Hepatocyte (in vitro differentiated cells): ENCODE data around the gene RANGAP1. TPM values are rescaled to one million over a fixed set of nuclear protein-coding genes. Genes with fewer than 3 reads are reported as not detected.

Experiments
- DNase-seq: peaks from one replicate; pipeline ENCODE4 v3.0.0-alpha.2; 2016; ENCODE audit warnings: low spot score
- H2AFZ ChIP-seq: fragments of 200-600 bp; sonication (generic); 2 replicates; pipeline ENCODE4 v1.6.0; 2016; ENCODE audit warnings: antibody characterized with exemption, mild to moderate bottlenecking
- H3K27ac ChIP-seq: fragments of 200-600 bp; sonication (generic); 2 replicates; pipeline ENCODE4 v1.5.1; 2016; ENCODE audit warnings: mild to moderate bottlenecking
- H3K27me3 ChIP-seq: fragments of 200-600 bp; sonication (generic); 2 replicates; pipeline ENCODE4 v1.6.1; 2016
- H3K36me3 ChIP-seq: fragments of 200-600 bp; sonication (generic); replicated peaks from 2 replicates; pipeline ENCODE4 v1.5.1; 2016; ENCODE audit warnings: low read depth; ENCODE audit not compliant: insufficient read depth
- H3K4me1 ChIP-seq: fragments of 200-600 bp; sonication (generic); 2 replicates; pipeline ENCODE4 v1.5.1; 2016; ENCODE audit warnings: mild to moderate bottlenecking, moderate library complexity; ENCODE audit not compliant: insufficient read depth
- H3K4me2 ChIP-seq: fragments of 200-600 bp; sonication (generic); 2 replicates; pipeline ENCODE4 v1.6.0; 2016
- H3K4me3 ChIP-seq: fragments of 200-600 bp; sonication (generic); 2 replicates; pipeline ENCODE4 v1.5.1; 2016; ENCODE audit warnings: mild to moderate bottlenecking
- H3K79me2 ChIP-seq: fragments of 200-600 bp; sonication (generic); 2 replicates; pipeline ENCODE4 v1.6.0; 2017; ENCODE audit warnings: mild to moderate bottlenecking
- H3K9me2 ChIP-seq: fragments of 200-600 bp; sonication (generic); replicated peaks from 2 replicates; pipeline ENCODE4 v1.6.0; 2017; ENCODE audit warnings: mild to moderate bottlenecking; ENCODE audit not compliant: insufficient read depth
- H3K9me3 ChIP-seq: fragments of 200-600 bp; sonication (generic); 2 replicates; pipeline ENCODE4 v1.5.1; 2016; ENCODE audit warnings: low read depth, mild to moderate bottlenecking
- H4K20me1 ChIP-seq: fragments of 200-600 bp; sonication (generic); 2 replicates; pipeline ENCODE4 v1.6.0; 2016; ENCODE audit warnings: mild to moderate bottlenecking; ENCODE audit not compliant: insufficient read depth, poor library complexity, severe bottlenecking
- CTCF ChIP-seq: fragments of 200-600 bp; sonication (generic); IDR thresholded peaks from 2 replicates; pipeline ENCODE4 v1.5.1; 2016; ENCODE audit warnings: antibody characterized with exemption, mild to moderate bottlenecking; ENCODE audit not compliant: poor library complexity
- EZH2 ChIP-seq: fragments of 200-600 bp; sonication (generic); IDR thresholded peaks from 2 replicates; pipeline ENCODE4 v1.6.1; 2016; ENCODE audit warnings: antibody characterized with exemption, mild to moderate bottlenecking, borderline replicate concordance
- EZH2phosphoT487 ChIP-seq: fragments of 200-600 bp; sonication (generic); IDR thresholded peaks from one replicate; pipeline ENCODE4 v1.6.1; 2018; ENCODE audit warnings: antibody characterized with exemption, mild to moderate bottlenecking, low read depth, moderate library complexity; ENCODE audit not compliant: unreplicated experiment, severe bottlenecking
- WGBS: methylation state at CpG from one replicate; pipeline ENCODE4 v1.1.6; 2016; ENCODE audit warnings: low lambda C conversion rate; ENCODE audit errors: missing lambda C conversion rate; 5-methylcytosine and 5-hydroxymethylcytosine counted together
- polyA plus RNA-seq: library from polyadenylated mRNA; unstranded; fragments of >200 nt; fragmentation: Nextera tagmentation; extraction: Ambion mirVana; gene quantifications from 2 replicates; pipeline ENCODE4 v1.2.1, GENCODE V29; 2016
- total RNA-seq: library from RNA; depleted of rRNA; stranded (reverse); fragments of >200 nt; gene quantifications from 2 replicates; pipeline ENCODE4 v1.2.3, GENCODE V29; 2014

The RANGAP1 gene
- total and polyA plus RNA-seq, 2 experiments from 2014 or later, result 35.2 to 38.1 TPM

DNA sequence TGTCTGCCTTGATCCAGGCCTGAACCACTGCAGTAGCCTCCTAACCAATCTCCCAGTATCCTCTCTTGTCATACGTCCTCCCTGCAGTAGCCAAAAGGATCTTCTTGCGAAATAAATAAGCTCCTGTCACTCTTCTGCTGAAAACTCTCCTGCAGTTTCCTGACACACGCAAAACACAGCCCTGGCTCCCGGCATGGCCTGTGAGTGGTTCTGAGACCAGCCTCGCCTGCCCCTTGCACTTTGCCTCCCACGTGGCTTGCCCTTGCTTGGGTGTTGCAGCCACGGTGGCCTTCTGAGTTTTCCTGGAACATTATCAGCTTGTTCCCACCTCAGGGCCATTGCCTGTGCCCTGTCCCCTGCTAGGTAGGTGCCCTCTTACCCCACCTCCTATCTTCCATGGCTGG, 22.6 kb upstream of the RANGAP1 start:
- peaks cover 98% of the 10 kb centered on the region for H3K79me2 ChIP-seq
- DNase-seq, result peak; percentile 75

GRCh38 chr22:41308054-41308453, 22.1 kb upstream of the RANGAP1 start:
- Histone ChIP-seq H3K27ac (peak overlapping the region; percentile 34), H3K9me2 (no peaks in the 10 kb centered on the region), H3K9me3 (no peaks in the 10 kb centered on the region), H4K20me1 (peaks cover 19% of the 10 kb centered on the region), H3K4me3 (no peak overlapping the region), H2AFZ (no peak overlapping the region), H3K27me3 (no peaks in the 10 kb centered on the region), H3K36me3 (no peaks in the 10 kb centered on the region), H3K4me1 (peaks cover 11% of the 10 kb centered on the region), H3K79me2 (peaks cover 98% of the 10 kb centered on the region), H3K4me2 (no peak overlapping the region)
- TF ChIP-seq EZH2 (no peak), EZH2phosphoT487 (no peak)
- DNase-seq, result no peak
- 80% methylated on average over 3 of the region's 3 CpGs for WGBS

More for the DNA sequence above, 22.6 kb upstream of the RANGAP1 start:
- H3K4me2 ChIP-seq, result no peak overlapping the region
- no peaks in the 10 kb centered on the region for H3K36me3 ChIP-seq
- peak overlapping the region; percentile 34 for H3K27ac ChIP-seq
- H3K4me3 ChIP-seq, result no peak overlapping the region
- H3K4me1 ChIP-seq, result peaks cover 6% of the 10 kb centered on the region
- H3K9me3 ChIP-seq, result no peaks in the 10 kb centered on the region
- H4K20me1 ChIP-seq, result peaks cover 19% of the 10 kb centered on the region
- H3K9me2 ChIP-seq, result no peaks in the 10 kb centered on the region
- 75% methylated on average over 7 of the region's 7 CpGs for WGBS
- no peak overlapping the region for H2AFZ ChIP-seq
- TF ChIP-seq EZH2 (no peak), EZH2phosphoT487 (no peak), CTCF (no peak)
- H3K27me3 ChIP-seq, result no peaks in the 10 kb centered on the region

DNA sequence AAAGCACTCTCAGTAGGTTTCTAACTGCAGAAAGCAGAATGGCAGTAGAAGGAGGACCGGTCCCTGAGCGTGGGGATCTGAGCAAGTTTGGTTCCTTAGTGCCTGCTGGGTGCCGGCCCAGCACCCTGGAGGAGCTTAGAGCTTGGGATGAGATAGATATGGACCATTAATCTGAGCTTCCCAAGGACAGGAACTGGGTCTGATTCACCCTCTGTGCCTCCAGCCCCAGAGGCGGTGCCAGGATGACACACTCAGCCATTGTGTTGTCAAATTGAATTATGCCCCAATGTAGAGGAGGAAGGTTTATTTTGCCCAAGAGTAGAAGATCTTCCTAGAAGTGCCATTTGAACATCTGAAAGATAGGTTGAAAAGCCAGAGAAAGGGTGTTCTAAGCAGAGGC, 19.7 kb upstream of the RANGAP1 start:
- Histone ChIP-seq H2AFZ (no peak overlapping the region), H3K27ac (no peak overlapping the region), H3K27me3 (no peaks in the 10 kb centered on the region), H3K9me2 (no peaks in the 10 kb centered on the region), H3K4me1 (peaks cover 19% of the 10 kb centered on the region), H3K4me3 (no peak overlapping the region), H3K9me3 (no peaks in the 10 kb centered on the region), H3K79me2 (peaks cover 96% of the 10 kb centered on the region), H4K20me1 (peaks cover 15% of the 10 kb centered on the region), H3K36me3 (no peaks in the 10 kb centered on the region), H3K4me2 (no peak overlapping the region)
- WGBS, result 88% methylated on average over 4 of the region's 4 CpGs
- DNase-seq, result no peak
- TF ChIP-seq EZH2, result no peak

DNA sequence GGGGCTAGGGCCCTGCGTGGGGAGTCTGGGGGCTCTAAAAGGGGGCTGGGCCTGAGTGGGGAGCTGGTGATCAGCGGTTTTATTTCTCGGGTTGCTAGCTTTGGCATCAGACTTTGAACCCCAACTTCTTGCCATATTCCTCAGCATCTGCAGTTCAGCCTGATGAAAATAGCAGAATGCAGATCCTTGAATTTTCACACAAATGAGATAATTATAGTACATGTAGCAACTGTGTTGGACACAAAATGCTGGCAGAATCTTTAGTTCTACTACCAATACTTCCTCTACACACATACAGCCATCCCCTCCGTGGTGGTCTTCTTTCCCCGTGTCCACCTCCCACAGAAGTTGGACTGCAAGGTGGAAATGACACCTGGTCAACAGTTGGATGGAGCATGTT, 16.8 kb upstream of the RANGAP1 start:
- TF ChIP-seq EZH2phosphoT487 (no peak), CTCF (no peak), EZH2 (no peak)
- H3K36me3 ChIP-seq, result no peaks in the 10 kb centered on the region
- peaks cover 72% of the 10 kb centered on the region for H3K79me2 ChIP-seq
- peak overlapping the region; percentile 93 for H3K4me2 ChIP-seq
- H3K9me3 ChIP-seq, result no peaks in the 10 kb centered on the region
- no peaks in the 10 kb centered on the region for H3K9me2 ChIP-seq
- peak overlapping the region; percentile 97 for H3K27ac ChIP-seq
- peaks cover 19% of the 10 kb centered on the region for H3K4me1 ChIP-seq
- peaks cover 7% of the 10 kb centered on the region for H4K20me1 ChIP-seq
- no peak for DNase-seq
- 35% methylated on average over 5 of the region's 5 CpGs for WGBS
- no peaks in the 10 kb centered on the region for H3K27me3 ChIP-seq
- H3K4me3 ChIP-seq, result peak overlapping the region; percentile 94
- H2AFZ ChIP-seq, result peak overlapping the region; percentile 93
